ENCODE results near the gene EPHB1. TPM values are rescaled to one million over a fixed set of nuclear protein-coding genes. Genes with fewer than 3 reads are reported as not detected.

EPHB1 gene
- total RNA-seq, 1 donor, result 1.3 TPM

- TF ChIP-seq, protein P1, sequence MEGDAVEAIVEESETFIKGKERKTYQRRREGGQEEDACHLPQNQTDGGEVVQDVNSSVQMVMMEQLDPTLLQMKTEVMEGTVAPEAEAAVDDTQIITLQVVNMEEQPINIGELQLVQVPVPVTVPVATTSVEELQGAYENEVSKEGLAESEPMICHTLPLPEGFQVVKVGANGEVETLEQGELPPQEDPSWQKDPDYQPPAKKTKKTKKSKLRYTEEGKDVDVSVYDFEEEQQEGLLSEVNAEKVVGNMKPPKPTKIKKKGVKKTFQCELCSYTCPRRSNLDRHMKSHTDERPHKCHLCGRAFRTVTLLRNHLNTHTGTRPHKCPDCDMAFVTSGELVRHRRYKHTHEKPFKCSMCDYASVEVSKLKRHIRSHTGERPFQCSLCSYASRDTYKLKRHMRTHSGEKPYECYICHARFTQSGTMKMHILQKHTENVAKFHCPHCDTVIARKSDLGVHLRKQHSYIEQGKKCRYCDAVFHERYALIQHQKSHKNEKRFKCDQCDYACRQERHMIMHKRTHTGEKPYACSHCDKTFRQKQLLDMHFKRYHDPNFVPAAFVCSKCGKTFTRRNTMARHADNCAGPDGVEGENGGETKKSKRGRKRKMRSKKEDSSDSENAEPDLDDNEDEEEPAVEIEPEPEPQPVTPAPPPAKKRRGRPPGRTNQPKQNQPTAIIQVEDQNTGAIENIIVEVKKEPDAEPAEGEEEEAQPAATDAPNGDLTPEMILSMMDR (IDR thresholded peaks at IDR 0.05; ENCODE audit: insufficient read depth, low read depth, low read length), result no peak
- no peak overlapping the region for H3K4me3 ChIP-seq (ENCODE audit: low read depth, low read length)
- DNase-seq (ENCODE audit: low read depth), result no peak
Measured at GRCh38 chr3:135071483-135071882, 276.4 kb downstream of the EPHB1 start.

DNA sequence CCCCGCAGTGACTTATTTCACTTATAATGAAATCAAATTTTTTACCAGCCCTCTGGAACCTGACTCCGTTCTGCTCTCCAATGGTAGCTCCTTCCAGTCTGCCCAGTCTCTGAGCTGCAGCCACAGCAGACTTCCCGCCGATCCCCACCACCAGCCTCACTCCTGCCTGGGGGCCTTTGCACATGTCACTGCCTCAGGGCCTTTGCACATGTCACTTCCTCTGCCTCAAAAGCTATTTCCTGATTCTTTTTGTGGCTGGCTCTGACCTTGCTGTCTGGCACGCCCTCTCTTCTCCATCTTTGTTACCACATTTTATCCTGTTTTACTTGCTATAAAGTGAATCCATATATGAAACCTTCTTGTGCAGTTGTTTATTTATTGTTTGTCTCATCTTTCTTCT lies 277.4 kb downstream of the EPHB1 start:
- H3K4me3 ChIP-seq (ENCODE audit: low read depth, low read length), result no peak overlapping the region
- DNase-seq (ENCODE audit: low read depth), result no peak
- TF ChIP-seq, protein P1 (IDR thresholded peaks at IDR 0.05; ENCODE audit: insufficient read depth, low read depth, low read length), result no peak

DNA sequence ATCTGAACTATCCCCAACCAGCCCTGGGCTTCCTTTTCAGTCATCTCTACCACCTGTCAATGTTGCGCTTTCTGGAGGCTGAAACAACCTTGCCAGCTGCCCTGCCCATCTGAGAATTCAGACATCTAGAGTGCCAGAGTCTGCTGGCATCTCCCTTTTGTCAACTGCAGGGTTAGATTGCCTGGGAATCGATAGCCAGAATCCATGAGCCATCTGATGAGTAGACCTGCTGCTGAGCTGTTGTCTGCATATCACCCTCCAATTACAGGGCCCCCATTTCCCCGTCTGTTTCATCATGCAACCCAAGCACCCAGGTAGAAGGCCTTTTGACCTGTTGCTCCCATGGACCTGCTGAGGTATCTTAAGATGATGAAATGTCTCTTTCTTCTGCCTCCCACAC lies 280.1 kb downstream of the EPHB1 start:
- TF ChIP-seq, protein P1 (IDR thresholded peaks at IDR 0.05; ENCODE audit: insufficient read depth, low read depth, low read length), result no peak
- H3K4me3 ChIP-seq (ENCODE audit: low read depth, low read length), result no peak overlapping the region
- no peak for DNase-seq (ENCODE audit: low read depth)

DNA sequence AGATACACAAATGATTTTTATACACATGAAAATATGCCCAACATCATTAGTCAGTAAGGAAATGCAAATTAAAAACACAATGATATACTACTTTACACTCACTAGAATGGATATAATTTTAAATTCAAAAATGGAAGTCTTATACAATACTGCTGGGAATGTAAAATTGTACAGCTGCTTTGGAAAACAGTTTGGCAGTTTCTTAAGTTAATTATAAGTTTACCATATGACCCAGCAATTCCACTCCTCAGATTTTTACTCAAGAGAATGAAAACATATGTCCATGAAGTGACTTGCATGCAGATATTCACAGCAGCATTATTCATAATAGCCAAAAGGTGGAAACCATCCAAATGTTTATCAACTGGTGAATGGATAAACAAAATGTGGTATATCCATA lies 281.3 kb downstream of the EPHB1 start:
- TF ChIP-seq, protein P1 (IDR thresholded peaks at IDR 0.05; ENCODE audit: insufficient read depth, low read depth, low read length), result no peak
- H3K4me3 ChIP-seq (ENCODE audit: low read depth, low read length), result no peak overlapping the region
- DNase-seq (ENCODE audit: low read depth), result no peak

DNA sequence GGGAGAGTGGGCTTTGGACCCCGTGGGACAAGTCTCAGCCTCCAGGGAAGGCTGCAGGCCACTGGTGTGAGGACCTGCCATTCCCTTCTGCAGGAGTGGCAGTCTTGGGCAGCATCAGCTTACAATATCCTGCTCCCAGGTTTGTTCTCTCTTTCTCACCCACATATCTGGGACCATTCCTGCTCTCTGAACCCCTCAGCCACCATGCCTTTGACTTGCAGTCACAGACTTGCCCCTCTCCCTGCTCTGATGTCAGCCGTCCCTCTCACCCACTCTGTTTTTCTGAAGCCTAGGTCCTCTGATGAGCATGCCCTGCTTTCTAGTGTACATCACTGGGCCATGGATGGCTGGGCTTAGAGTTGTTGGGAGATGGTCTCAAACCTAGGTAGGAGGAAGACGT lies 282.1 kb downstream of the EPHB1 start:
- DNase-seq (ENCODE audit: low read depth), result no peak
- TF ChIP-seq, protein P1 (IDR thresholded peaks at IDR 0.05; ENCODE audit: insufficient read depth, low read depth, low read length), result no peak
- H3K4me3 ChIP-seq (ENCODE audit: low read depth, low read length), result no peak overlapping the region

DNA sequence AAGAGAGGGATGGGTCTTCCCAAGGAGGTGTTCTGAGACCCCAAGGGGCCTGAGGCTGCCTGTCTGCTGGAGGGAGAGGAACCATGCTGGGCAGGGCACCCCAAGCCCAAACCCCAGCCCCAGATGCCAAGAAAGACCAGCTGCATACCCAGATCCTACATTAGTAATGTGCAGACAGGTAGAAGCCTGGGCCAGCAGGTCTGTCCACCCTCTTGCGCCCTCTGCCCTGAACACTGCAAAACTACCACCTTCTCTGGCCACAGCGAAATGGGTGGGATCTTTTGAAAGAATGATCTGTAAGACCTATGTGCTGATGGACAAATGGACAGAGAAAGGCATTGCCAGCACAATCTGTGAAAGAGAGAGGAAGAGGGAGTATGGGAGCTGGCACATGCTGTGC lies 283.2 kb downstream of the EPHB1 start:
- no peak overlapping the region for H3K4me3 ChIP-seq (ENCODE audit: low read depth, low read length)
- TF ChIP-seq, protein P1 (IDR thresholded peaks at IDR 0.05; ENCODE audit: insufficient read depth, low read depth, low read length), result no peak
- DNase-seq (ENCODE audit: low read depth), result no peak

- TF ChIP-seq, protein P1 (IDR thresholded peaks at IDR 0.05; ENCODE audit: insufficient read depth, low read depth, low read length), result no peak
- no peak for DNase-seq (ENCODE audit: low read depth)
- H3K4me3 ChIP-seq (ENCODE audit: low read depth, low read length), result no peak overlapping the region
Measured at GRCh38 chr3:135079095-135079494, 284.0 kb downstream of the EPHB1 start.
